Stimulated activated CD4-positive, alpha-beta T cell treated with anti-CD3 and anti-CD28 coated beads, Interleukin-2, amount 100 ng/mL, for 24 hours (primary cell): ENCODE measurements around the gene PACRG.

Experiments used
- DNase-seq, 2 donors: peaks; one replicate each; pipeline ENCODE4 v3.0.0-alpha.2; 2020

The PACRG gene

DNA sequence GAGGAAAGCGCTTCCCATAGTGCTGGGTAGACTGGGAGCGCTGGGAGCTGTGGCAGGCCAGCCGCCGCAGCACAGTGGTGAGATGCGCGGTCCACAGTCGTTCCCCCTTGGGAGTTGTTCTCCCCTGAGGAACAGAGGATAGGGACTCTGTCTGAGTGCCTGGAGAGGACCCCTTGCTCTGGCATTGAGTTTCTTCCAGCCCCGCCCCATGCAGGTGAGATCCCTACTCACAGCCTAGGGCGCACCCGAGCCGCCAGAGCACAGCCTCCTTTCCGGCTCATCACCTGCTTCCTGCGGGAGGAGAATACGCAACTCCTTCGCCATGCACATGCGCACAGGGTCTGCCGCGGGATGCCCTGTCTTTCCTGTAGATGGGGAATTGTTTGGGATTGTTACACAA, 140.6 kb downstream of the PACRG start:
- DNase-seq: no peak

DNA sequence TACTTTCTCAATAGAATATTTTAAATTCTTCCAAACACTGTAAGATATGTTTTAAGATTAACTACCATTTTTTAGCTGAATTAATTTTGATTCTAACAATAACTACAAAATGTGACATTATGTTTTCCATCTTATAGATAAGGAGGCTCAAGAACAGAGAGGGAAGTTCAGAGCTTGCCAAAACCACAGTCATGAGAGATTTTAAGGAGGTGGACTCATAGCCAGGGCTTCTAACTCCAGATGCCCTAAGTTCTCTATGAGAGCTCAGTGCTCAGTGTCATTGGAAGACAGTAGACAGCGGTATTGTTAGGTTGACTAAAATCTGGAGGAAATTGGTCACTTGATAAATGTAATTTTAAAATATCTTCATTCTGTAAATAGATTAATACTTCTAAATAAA, 144.2 kb downstream of the PACRG start:
- DNase-seq: no peak

DNA sequence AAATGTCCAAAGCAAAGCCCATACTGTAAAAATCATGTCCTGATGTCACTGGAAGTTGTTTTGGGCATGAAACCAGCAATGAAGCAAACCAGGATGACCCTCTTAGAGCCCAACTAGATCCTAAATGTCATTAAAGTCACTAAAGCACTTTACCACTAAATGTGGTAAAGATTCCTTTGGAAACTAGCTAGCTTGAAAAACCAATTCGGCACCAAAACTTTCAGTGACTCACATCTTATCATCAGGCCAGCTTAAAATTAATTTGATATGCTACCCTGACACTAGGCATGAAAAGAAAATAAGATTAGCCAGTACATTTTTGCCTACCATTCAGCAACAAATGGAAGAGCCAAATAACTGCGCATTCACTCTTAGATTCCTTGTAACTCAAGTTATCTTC, 145.8 kb downstream of the PACRG start:
- no peak for DNase-seq

DNA sequence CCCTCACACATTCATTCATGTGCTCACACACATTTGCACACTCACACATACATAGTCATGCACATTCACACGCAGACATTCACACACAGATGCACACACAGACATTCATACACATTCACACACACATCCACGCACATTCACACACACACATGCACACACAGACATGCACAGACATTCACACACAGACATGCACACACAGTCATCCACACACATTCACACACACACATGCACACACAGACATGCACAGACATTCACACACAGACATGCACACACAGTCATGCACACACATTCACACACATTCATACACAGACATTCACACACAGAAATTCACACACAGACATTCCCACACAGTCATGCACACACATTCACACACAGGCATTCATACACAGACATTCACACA, 147.3 kb downstream of the PACRG start:
- no peak for DNase-seq

DNA sequence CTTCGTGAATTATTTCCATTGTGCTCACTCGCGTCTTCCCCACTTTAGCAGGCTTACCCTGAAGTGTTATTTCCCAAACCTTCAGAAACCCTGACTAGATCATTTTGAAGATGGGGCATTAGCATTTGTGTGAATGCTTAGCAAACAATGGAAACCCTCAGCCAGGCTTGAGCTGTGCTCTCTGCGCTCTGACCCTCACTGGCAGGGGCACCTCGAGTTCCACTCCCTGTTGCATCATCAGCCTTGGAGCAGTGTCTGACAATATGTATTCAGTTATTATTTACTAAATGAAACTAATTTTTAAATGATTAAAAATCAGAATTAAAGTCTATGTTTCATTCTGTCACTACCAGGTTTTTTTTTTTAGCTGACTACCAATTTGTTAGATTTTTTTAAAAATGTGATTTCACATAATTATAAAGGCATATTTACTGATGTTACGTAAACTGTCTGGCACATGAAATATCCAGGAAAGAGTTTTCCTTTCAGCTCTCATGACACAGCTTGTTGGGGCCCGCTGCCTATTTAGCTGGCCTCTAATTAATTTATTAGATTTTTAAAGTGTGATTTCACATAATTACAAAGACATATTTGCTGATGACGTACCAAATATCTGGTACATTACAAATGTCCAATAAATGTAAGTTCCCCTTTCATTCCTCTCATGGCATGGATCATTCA, 155.2 kb downstream of the PACRG start:
- DNase-seq: no peak

DNA sequence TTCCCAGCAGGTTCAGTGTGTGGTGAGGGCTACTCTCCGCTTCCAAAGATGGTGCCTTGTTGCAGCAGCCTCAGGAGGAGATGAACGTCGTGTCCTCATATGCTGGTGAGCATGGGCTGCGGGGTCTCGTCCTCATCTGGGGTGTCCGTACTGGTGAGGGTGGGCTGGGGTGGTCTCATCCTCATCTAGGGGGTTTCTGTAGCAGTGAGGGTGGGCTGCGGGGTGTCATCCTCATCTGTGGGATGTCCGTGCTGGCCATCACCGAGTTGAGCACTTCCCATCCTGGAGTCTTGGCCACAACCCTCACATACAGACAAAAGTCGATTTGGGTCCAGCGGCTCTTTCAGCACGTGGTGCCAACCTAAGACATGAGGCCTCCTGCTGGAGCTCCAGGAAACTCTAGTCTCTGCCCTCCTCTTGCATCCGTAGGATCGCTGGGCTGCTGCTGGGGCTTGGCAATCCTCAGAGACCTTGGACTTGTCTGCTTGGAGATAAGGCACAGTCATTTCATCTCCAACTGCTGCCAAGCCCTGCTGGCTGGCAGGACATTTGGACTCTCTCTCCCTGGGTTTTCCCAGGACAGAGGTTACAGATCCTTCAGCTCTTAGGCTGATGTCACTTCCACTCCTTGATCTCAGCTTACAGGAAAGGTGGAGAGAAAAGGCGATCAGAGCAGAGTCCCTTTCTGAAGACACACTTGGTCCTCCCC, 160.4 kb downstream of the PACRG start:
- DNase-seq: no peak

DNA sequence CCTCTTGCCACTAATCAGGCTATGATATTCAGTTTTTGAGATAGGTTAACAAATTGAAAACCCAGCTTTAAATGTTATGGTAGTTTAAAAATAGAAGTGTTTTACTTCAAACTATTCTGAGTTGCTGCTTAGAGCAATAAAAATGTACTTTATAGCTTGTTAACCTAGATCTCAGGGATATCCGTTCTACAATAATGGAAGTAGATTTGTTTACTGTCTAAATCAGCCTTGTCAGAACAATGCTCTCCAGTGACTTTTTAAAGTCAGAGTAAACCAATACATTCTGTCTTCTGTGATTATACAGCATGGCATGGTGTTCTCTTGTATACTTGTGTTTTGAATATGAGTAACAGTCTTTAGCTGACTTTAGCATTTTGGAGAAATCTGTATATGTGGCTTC, 161.5 kb downstream of the PACRG start:
- DNase-seq: no peak

DNA sequence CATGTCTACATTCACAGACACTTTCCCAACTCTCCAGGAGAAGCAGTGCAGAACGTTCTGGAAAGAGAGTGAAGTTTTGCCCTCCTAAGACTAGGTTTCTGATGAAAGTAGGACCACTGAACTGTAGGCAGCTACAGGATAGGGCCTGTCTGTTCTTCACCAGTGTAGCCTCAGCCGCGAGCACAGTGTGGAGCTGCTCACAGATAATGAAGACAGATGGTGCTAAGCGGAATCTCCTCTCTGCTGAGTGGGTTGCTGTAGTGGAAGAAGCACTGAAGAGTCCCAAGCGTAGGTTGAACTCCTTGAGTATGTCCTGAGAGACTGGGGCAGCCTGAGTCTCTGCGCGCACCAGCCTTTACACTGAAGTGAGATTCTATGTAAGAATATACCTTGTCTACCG, 170.2 kb downstream of the PACRG start:
- DNase-seq: no peak

DNA sequence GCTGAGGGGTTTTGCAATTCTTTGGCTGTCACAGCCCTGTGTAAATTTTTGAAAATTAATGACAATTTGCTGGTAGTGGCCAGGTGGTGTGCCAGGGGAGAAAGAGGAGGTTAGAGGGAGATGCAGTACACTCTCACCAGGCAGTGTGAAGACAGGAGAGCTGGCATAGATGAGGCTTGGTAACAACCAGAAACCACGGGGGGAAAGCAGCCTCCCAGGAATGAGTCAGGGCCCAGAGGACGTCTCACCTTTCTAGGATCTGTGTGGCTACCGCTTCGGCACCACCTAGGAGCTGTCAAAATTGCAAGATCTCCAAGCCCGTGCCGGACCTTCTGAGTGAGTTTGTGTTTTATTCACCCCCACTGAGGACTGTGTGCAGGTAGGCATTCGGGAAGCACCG, 171.4 kb downstream of the PACRG start:
- no peak for DNase-seq

DNA sequence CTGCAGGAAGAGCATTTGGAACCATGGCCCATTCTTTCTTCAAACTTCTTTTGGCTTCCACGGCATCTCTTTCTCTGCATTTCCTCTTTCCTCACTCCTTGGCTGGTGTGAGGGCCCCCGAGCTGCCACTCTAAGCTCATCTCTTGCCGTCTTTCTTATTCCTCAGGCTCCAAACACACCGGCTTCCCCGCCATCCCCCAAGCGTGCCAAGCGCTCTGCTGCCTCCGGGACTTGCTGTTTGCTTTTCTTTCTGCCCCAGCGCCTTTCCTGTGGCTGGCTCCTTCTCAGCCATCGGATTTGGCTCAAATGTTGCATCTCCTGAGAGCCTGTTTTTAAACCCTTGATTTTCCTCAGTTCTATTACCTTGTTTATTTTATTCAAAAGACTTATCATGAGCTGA, 172.7 kb downstream of the PACRG start:
- DNase-seq: no peak

DNA sequence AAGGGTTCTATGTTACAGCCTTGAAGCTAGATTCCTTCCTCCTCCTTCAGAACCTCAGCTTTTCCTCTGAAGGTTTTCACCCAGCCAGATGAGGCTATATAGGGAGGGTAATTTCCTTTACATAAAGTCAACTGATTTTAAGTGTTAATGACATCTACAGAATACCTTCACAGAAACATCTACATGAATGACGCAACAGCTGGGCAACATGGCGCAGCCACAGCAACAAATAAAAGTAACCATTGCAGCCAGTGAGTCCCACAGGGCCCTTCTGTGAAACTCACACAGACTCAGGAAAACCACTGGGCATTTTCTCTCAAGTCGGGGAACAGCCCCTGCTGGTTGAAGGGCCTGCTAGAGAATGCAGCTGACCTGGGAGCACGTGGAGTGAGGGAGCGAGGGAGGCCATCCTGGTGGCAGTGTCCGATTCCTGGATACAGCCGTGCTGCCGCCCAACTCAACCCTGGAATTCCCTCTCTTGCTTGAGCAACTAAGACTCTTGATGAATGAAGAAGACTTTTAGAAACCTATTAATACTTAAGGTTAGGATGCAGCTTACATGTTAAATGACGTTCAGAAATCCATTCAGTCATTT, 176.4 kb downstream of the PACRG start:
- no peak for DNase-seq

DNA sequence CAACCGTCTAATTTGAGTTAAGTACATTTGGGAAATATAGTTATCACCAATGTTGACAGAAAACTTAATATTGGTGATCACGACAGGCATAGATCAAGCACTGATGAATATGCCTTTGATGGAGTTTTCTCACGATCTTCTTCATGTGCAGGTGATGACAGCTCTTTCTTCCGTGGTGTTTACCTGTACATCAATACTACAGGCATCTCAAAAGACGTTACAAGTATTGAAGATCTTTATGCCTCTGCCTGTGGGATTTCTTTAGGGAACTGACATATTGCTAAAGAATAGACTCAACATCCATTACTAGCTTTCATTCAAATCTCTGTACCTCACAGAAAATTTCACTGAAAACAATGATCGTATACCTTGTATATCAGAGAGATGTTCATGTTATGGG, 178.7 kb downstream of the PACRG start:
- DNase-seq: no peak

DNA sequence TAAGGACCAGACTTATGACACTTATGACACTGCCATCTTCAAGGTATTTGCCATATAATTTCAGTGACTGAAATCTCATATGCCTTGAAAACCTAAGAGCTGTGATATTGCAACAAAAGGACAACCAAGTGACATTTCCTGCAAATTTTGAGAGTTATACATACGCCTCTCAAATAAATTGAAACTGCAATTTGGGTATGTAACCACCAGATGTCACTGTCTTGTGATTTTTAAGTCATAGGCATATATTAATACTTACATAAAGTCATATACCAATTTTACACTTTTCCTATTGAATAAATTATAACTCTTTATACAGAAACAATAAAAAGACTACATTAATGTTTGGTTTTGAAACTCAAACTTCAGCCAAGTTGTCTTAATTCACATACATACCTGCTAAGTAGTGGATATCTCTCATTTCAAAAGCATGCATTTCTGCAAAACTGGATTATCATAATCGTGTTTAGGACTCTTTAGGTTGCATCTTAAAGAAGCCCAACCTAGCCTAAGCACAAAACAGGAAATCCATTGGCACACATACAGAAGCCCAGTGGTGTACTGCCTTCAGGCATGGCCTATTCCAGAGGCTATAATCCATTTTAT, 180.2 kb downstream of the PACRG start:
- DNase-seq: no peak

DNA sequence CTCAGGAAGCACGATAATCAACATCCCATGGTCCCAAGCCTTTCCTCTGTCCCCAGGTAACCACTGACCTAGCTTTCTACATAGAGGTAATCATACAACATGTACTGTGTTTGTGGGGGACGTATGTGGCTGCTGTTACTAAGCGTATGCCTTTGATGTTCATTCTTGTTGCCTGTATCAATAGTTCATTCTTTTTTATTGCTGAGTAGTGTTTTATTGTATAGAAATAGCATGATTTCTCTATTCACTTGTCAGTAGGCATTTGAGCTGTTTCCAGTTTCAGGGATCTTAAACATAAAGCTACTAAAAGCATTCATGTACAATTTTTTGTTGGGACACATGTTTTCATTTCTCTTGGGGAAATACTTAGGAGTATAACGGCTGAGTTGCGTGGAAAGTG, 185.4 kb downstream of the PACRG start:
- no peak for DNase-seq

DNA sequence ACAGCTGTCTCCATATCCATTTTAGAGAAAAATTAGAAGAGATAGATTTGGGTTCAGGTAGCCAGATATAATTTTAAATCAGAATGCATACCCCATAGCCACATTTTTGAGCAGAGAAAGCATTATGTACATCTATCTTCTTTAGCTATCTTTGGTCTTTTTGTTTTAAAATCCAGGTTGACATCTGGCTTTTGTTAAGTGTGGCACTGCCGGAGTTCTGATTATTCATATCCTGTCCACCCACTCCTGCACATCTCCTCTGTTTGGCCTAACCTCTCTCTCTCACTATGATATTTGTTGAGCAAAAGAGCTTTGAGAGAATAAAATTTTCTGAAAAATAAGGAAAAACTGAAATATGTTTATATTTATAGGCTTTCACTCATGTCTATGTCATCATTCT, 189.7 kb downstream of the PACRG start:
- no peak for DNase-seq

DNA sequence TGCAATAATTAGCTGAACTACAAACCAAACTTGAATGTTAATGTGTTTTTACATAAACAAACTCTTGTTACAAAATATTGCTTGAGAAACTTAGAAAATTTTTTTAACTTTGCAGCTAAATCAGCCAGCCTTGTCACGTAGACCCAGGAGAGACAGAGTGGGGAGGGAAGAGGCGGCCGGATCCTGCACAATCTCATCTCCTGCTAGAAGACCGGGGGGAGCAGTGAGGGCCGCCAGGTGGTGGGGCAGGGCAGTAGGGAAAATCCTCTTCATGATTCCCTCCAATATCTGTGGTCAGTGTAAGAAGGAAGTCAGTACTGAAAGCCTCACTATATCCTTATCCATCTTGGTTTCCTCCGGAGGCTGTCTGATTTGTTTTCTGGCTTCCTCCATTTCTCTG, 193.3 kb downstream of the PACRG start:
- DNase-seq: no peak

DNA sequence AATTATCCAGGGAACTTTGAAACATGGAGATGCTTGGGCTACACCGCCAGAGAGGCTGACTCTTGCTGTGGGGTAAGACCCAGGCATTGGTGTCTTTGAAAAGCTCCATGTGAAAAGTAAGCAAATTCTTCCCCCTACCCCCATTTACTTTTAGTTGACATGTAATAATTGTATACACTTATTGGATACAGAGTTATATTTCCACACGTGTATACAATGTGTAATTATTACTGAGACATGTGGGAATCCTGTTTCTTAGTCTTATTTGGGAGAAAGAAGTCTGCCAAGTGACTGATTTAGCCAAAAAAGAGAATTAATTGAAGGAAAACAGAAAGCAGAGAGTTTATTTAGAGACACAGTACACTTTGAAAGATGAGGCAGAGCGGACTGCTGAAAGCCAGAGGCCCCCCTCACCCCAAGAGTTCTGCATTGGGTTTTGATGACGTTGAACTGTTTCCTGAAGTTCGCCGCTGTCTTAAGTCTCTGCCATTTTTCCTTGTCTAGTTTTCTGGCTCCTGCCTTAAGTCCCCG, 193.8 kb downstream of the PACRG start:
- no peak for DNase-seq

DNA sequence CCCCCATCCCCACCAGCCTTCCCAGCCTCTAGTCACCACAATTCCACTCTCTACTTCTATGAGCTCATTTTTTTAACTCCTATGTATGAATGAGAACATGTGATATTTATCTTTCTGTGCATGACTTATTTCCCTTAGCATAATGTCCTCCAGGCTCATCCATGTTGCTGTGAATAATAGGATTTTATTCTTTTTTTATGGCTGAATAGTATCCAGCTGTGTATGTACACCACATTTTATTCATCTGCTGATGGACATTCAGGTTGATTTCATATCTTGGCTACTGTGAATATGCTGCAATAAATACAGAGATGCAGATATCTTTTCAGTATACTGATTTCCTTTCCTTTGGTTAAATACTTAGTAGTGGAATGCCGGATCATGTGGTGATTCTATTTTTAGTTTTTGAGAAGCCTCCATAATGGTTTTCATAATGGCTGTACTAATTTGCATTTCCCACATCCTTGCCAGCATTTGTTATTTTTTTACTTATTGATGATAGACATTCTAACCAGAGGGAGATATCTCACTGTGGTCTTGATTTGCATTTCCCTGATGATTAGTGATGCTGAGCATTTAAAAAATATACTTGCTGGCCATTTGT, 194.9 kb downstream of the PACRG start:
- DNase-seq: no peak

DNA sequence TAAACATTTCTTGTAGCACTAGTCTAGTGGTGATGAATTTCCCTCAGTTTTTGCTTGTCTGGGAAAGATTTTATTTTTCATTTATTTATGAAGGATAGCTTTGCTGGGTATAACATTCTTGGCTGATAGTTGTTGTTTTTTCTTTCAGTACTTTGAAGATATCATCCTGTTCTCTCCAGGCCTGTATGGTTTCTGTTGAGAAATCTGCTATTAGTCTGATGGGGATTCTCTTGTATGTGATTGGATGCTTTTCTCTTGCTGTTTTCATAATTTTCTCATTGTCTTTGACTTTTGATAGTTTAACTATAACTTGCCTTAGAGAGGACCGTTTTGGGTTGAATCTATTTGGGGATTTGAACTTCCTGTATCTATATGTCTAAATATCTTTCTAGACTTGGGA, 207.1 kb downstream of the PACRG start:
- no peak for DNase-seq

DNA sequence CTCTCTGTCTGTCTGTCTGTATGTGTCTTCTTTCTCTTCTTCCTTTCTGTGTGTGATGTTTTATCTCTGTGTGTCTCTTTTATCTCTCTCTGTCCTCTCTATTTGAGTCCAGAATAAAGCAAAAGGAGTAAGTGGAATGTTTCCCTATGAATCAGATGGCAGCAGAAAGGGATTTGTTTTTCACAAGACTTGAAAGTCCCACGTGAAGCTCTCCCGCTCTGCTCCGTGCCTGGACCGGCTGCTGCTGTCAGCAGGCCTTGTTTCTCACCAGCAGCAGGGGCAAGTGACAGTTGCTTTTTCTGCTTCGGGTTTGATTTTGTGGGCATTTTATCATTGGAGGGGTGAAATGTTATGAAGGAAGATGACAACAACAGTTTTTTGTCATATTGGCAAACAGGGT, 212.7 kb downstream of the PACRG start:
- DNase-seq: no peak

DNA sequence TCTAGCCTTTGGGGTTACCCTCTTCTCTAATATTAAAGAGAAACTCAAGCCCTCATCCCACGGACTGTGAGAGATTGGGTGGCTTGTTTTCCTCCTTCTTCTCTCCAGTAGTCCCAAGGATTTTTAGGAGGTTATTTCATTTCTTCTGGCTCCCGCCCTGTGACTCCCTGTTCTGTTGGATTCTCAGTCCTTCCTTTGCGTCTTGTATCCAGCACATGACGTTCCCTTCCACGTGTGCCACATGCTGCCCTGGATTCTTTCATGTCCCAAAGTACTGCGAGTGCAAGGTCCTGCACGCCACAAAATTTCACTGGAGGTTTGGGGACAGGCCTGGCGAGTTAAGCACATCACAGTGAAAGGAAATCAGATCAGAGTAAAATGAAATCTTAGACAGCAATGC, 213.4 kb downstream of the PACRG start:
- DNase-seq: no peak

DNA sequence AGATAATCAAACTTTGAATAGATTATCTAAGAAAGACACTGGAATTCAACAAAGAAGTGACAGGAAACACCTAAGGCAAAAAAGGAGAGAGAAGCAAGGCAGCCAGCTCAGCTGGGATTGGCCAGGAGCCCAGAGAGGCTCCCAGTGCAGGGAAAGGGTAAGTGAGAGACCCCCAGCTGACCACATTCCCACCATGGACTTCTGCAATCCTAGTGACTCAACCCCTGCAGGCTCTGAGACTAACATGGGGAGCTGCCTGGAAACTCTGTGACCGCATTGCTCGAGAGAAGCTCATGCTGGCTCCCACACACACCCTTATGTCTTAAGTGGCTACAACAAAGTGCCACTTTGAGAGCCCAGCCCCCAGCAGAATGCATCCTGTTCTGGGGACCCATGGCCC, 215.1 kb downstream of the PACRG start:
- no peak for DNase-seq

DNA sequence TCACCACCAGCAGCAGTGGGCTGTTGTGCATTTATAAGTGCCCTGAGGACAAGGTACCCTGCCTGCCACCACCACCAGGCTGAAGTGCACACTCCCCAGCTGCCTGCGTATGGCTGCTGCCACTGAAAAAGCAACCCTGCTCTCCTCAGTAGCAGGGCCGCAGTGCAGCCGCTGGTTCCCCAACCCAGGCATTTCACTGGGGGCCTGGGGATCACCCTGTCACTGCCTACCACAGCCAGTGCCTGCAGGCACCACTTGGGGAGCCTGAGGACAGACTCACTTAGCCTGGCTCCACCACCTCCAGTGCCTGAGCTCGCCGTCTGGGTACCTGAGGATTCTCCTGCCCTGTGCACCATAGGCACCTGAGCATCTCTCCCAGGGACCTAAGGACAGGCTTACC, 215.6 kb downstream of the PACRG start:
- no peak for DNase-seq
